PFSK-1 (cell line): ENCODE data around the gene ERBB4.

Experiments used
- FOXP2 ChIP-seq: optimal IDR thresholded peaks from 2 replicates; pipeline ENCODE3; 2011; ENCODE audit warnings: borderline replicate concordance, control low read depth, inconsistent platforms; ENCODE audit not compliant: insufficient read depth; ENCODE audit errors: extremely low read length, extremely low read depth
- POLR2AphosphoS5 ChIP-seq: IDR thresholded peaks from 2 replicates; pipeline ENCODE4 v1.6.1; 2012; ENCODE audit warnings: low read depth, mild to moderate bottlenecking, control low read depth, low read length, moderate library complexity
- REST ChIP-seq, 2 experiments: IDR thresholded peaks; 2 replicates each; pipeline versions ENCODE4 v1.6.1 to v1.8.0; 2011 to 2012; ENCODE audit warnings: low read depth in 2 of 2, low read length in 2 of 2, control low read depth in 1 of 2, inconsistent platforms in 1 of 2, mild to moderate bottlenecking in 1 of 2, moderate library complexity in 1 of 2; ENCODE audit not compliant: insufficient read depth in 1 of 2
- SIN3A ChIP-seq: IDR thresholded peaks from 2 replicates; pipeline ENCODE4 v1.6.1; 2012; ENCODE audit warnings: mild to moderate bottlenecking, low read length, moderate library complexity, borderline replicate concordance; ENCODE audit not compliant: insufficient read depth
- TAF1 ChIP-seq: IDR thresholded peaks from 2 replicates; pipeline ENCODE4 v1.6.1; 2012; ENCODE audit warnings: low read length, control low read depth, borderline replicate concordance; ENCODE audit not compliant: insufficient read depth

The ERBB4 gene

GRCh38 chr2:212109792-212110680 lies 428.6 kb downstream of the ERBB4 start:
- TF ChIP-seq SIN3A (no peak), POLR2AphosphoS5 (no peak), TAF1 (no peak), FOXP2 (no peak), REST (IDR thresholded peaks at IDR 0.05; ENCODE audit: insufficient read depth in 1 of 2, low read depth in 2 of 2, low read length in 2 of 2) (no peak)

GRCh38 chr2:212109217-212109616 lies 429.4 kb downstream of the ERBB4 start:
- TF ChIP-seq TAF1 = no peak
- no peak for TF ChIP-seq SIN3A
- TF ChIP-seq POLR2AphosphoS5 = no peak
- TF ChIP-seq FOXP2 = no peak

GRCh38 chr2:212107989-212108388 lies 430.6 kb downstream of the ERBB4 start:
- no peak for TF ChIP-seq SIN3A
- TF ChIP-seq TAF1 = no peak
- no peak for TF ChIP-seq REST (IDR thresholded peaks at IDR 0.05; ENCODE audit: insufficient read depth in 1 of 2, low read depth in 2 of 2, low read length in 2 of 2)
- no peak for TF ChIP-seq POLR2AphosphoS5
- no peak for TF ChIP-seq FOXP2

GRCh38 chr2:212107014-212107413 lies 431.6 kb downstream of the ERBB4 start:
- TF ChIP-seq SIN3A = no peak

GRCh38 chr2:212099658-212100057 lies 438.9 kb downstream of the ERBB4 start:
- TF ChIP-seq FOXP2 = no peak
- no peak for TF ChIP-seq TAF1
- no peak for TF ChIP-seq POLR2AphosphoS5

- TF ChIP-seq SIN3A (no peak), REST (IDR thresholded peaks at IDR 0.05; ENCODE audit: insufficient read depth in 1 of 2, low read depth in 2 of 2, low read length in 2 of 2) (no peak), POLR2AphosphoS5 (no peak), TAF1 (no peak), FOXP2 (no peak)
Measured at GRCh38 chr2:212098966-212099365, 439.6 kb downstream of the ERBB4 start.

GRCh38 chr2:212097001-212097400 lies 441.6 kb downstream of the ERBB4 start:
- TF ChIP-seq REST (IDR thresholded peaks at IDR 0.05; ENCODE audit: insufficient read depth in 1 of 2, low read depth in 2 of 2, low read length in 2 of 2) (no peak), FOXP2 (no peak), POLR2AphosphoS5 (no peak), TAF1 (no peak), SIN3A (no peak)
